ENCODE measurements around the gene ACE2.

ACE2 gene

DNA sequence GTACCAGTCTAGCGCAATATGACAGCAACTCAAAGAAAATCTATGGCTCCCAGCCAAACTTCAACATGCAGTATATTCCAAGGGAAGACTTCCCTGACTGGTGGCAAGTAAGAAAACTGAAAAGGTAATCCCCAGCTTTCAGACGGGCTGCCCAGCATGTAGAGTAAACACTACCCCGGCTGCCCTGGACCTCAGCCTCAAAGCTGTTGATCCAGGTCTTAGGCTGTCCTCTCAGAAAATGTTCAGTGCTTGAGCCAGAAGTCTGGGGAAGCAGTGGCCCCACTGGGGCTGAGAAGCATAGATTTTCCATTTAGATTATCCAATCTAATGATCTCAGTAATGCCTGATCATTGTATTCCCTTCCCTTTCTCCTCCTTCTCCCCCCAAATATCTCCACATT lies 78.3 kb downstream of the ACE2 start:
- TF ChIP-seq, protein P1, sequence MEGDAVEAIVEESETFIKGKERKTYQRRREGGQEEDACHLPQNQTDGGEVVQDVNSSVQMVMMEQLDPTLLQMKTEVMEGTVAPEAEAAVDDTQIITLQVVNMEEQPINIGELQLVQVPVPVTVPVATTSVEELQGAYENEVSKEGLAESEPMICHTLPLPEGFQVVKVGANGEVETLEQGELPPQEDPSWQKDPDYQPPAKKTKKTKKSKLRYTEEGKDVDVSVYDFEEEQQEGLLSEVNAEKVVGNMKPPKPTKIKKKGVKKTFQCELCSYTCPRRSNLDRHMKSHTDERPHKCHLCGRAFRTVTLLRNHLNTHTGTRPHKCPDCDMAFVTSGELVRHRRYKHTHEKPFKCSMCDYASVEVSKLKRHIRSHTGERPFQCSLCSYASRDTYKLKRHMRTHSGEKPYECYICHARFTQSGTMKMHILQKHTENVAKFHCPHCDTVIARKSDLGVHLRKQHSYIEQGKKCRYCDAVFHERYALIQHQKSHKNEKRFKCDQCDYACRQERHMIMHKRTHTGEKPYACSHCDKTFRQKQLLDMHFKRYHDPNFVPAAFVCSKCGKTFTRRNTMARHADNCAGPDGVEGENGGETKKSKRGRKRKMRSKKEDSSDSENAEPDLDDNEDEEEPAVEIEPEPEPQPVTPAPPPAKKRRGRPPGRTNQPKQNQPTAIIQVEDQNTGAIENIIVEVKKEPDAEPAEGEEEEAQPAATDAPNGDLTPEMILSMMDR (IDR thresholded peaks at IDR 0.05; ENCODE audit: insufficient read depth, low read depth, low read length, missing control alignments), result no peak
- DNase-seq (ENCODE audit: low read depth), result no peak

DNA sequence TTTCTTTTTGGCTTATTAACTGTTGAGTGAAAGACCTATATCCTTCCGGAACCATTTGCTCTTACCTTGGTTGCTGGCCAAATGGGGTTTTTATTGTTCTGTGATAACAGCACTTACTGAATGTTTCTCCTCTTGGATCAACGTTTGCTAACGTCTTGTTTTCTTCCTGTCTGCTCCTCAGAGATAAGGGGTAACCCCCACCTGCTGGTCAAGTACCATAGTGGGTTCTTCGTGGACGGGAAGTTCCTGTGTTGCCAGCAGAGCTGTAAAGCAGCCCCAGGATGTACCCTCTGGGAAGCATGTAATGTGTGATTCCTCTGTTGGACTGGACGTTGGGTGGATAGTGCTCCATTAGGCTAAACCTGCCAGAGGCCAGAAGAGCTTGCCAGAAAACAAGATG lies 84.8 kb downstream of the ACE2 start:
- no peak for DNase-seq (ENCODE audit: low read depth)
- H3K4me3 ChIP-seq (ENCODE audit: low read depth, low read length), result no peak overlapping the region
- TF ChIP-seq, protein P1 (IDR thresholded peaks at IDR 0.05; ENCODE audit: insufficient read depth, low read depth, low read length, missing control alignments), result no peak

More for the DNA sequence above, 78.3 kb downstream of the ACE2 start:
- no peak overlapping the region for H3K4me3 ChIP-seq (ENCODE audit: low read depth, low read length)

DNA sequence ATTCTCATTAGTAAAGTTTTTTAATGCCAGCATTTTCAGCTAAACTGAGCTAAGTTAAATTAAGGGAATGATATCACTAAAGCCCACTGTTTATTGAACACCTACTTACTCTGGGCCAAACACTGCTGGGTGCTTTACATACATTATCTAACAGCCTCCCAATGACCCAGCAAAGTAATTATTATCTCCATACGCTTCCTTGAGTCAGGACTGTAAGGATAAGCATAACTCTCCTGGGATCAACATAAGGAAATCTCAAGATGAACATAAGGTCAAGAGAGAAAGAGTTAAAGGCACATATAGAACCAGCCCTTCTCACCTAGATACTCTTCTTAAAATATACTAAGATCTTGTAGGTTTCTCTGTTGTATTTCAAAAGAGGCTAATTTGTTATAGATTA lies 86.5 kb downstream of the ACE2 start:
- no peak for DNase-seq (ENCODE audit: low read depth)
- no peak overlapping the region for H3K4me3 ChIP-seq (ENCODE audit: low read depth, low read length)
- TF ChIP-seq, protein P1 (IDR thresholded peaks at IDR 0.05; ENCODE audit: insufficient read depth, low read depth, low read length, missing control alignments), result no peak

DNA sequence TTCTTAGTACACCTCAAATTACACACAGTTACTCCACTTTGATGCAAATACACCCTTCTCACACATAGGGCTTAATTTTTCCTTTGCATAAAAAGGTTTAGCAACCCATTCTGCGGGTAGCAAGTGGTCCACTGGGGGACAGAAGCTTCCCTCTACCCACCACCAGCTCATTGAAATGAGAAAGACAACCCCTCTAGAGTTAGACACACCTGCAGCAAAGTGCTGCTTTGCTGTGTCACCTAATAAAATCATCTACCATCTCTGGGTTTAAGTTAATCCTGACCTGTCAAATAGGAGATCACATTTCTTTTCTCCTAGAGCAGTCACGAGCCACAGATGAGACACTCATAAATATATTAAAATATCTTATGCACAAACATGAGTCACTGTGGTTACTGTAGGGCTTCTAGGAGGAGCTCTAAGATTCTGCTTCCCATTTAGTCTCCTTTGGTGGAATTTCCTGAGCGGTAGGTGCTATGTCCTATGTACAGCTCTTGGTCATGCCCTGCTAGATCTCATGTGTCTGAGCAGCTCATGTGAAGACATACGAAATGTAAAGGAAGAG lies 88.3 kb downstream of the ACE2 start:
- TF ChIP-seq, protein P1 (IDR thresholded peaks at IDR 0.05; ENCODE audit: insufficient read depth, low read depth, low read length, missing control alignments), result no peak

DNA sequence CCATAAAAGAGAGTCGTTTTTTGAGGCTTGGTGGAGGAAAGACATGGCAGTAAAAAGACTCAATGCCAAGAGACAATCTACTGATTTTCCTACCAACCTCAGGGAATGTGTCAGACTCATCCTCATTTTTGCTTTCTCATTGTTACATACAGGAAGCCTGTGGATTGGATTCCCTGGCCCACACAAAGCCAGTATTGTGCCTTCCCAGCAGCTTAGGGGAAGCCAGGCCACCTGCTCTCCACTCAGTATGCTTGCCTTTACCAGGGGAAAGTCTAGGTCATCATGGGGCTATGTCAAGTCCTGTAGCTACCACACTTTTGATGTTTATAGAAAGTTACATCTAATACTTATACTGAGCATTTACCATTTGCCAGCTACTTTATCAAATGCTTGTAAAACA lies 89.2 kb downstream of the ACE2 start:
- H3K4me3 ChIP-seq (ENCODE audit: low read depth, low read length), result no peak overlapping the region
- DNase-seq (ENCODE audit: low read depth), result no peak
- TF ChIP-seq, protein P1 (IDR thresholded peaks at IDR 0.05; ENCODE audit: insufficient read depth, low read depth, low read length, missing control alignments), result no peak

More for the DNA sequence above, 88.3 kb downstream of the ACE2 start:
- H3K4me3 ChIP-seq (ENCODE audit: low read depth, low read length), result no peak overlapping the region
- DNase-seq (ENCODE audit: low read depth), result no peak
